ENCODE data around the gene RAB38. TPM values are rescaled to one million over a fixed set of nuclear protein-coding genes. Genes with fewer than 3 reads are reported as not detected.

RAB38 gene
- total RNA-seq, 1 experiment from 2014 or later = 2.6 TPM

GRCh38 chr11:88106666-88107065 lies 68.6 kb downstream of the RAB38 start:
- H3K27ac ChIP-seq (ENCODE audit: low read length) = no peak overlapping the region
- no peaks in the 10 kb centered on the region for H4K20me1 ChIP-seq (ENCODE audit: insufficient read depth, low read depth, low read length)
- no peaks in the 10 kb centered on the region for H3K9me2 ChIP-seq (replicated peaks; ENCODE audit: insufficient read depth, low read length)
- H3K36me3 ChIP-seq (ENCODE audit: insufficient read depth, low read length) = no peaks in the 10 kb centered on the region
- no peaks in the 10 kb centered on the region for H3K79me2 ChIP-seq (ENCODE audit: low read length)
- H3K27me3 ChIP-seq (ENCODE audit: low read length) = no peaks in the 10 kb centered on the region
- no peak overlapping the region for H3K9ac ChIP-seq (ENCODE audit: low read length)
- no peak overlapping the region for H3K4me2 ChIP-seq (ENCODE audit: low read depth, low read length, poor library complexity, severe bottlenecking)
- DNase-seq = no peak
- no peak overlapping the region for H2AFZ ChIP-seq (ENCODE audit: low read length)
- H3K4me3 ChIP-seq (ENCODE audit: low read length) = no peak overlapping the region
- H3K9me3 ChIP-seq (ENCODE audit: low read length) = no peaks in the 10 kb centered on the region
- peaks cover 19% of the 10 kb centered on the region for H3K4me1 ChIP-seq (ENCODE audit: low read length)

DNA sequence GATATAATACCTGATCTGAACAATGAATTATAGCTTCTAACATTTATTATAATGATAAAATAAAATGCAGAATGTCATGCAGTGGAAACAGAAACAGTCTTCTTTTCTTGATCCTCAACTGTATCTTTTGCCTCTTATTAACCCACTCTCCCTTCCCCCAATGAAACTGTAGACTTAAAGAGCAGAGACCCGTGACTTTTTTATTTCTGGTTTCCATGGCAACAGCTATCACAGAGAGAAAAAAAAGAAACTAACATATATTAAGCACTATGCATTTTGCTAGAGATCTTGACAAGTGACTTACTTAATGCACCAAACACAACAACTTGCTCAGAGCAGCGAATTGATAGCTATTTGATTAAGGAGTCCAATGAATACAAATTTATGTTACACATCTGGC lies 69.3 kb downstream of the RAB38 start:
- Histone ChIP-seq H3K27me3 (ENCODE audit: low read length) (no peaks in the 10 kb centered on the region), H3K4me1 (ENCODE audit: low read length) (peaks cover 19% of the 10 kb centered on the region), H3K4me2 (ENCODE audit: low read depth, low read length, poor library complexity, severe bottlenecking) (no peak overlapping the region), H3K4me3 (ENCODE audit: low read length) (no peak overlapping the region), H2AFZ (ENCODE audit: low read length) (no peak overlapping the region), H3K9ac (ENCODE audit: low read length) (no peak overlapping the region), H4K20me1 (ENCODE audit: insufficient read depth, low read depth, low read length) (no peaks in the 10 kb centered on the region), H3K9me3 (ENCODE audit: low read length) (no peaks in the 10 kb centered on the region), H3K36me3 (ENCODE audit: insufficient read depth, low read length) (no peaks in the 10 kb centered on the region), H3K79me2 (ENCODE audit: low read length) (no peaks in the 10 kb centered on the region), H3K9me2 (replicated peaks; ENCODE audit: insufficient read depth, low read length) (no peaks in the 10 kb centered on the region), H3K27ac (ENCODE audit: low read length) (no peak overlapping the region)
- peak; percentile 70 for DNase-seq

DNA sequence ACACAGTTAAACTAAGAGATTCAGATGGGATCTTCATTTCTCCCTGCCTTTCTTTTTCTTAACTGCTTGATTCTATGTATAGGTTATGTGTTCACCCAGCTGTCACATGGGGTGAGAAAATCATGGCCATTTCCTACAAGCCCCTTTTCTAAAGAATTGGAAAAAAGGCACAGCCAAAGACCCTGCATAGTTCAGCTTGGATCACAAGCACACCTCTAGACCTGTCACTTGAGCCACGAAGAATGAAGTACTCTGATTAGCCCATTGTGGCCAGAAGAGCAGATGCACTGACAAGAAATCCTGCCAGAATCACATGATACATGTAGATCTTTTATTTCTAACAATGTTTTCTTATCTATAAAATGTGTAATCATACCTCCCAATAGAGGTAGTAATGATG lies 69.7 kb downstream of the RAB38 start:
- Histone ChIP-seq H3K4me1 (ENCODE audit: low read length) (peaks cover 19% of the 10 kb centered on the region), H3K4me2 (ENCODE audit: low read depth, low read length, poor library complexity, severe bottlenecking) (no peak overlapping the region), H3K9me2 (replicated peaks; ENCODE audit: insufficient read depth, low read length) (no peaks in the 10 kb centered on the region), H3K79me2 (ENCODE audit: low read length) (no peaks in the 10 kb centered on the region), H3K27me3 (ENCODE audit: low read length) (no peaks in the 10 kb centered on the region), H3K4me3 (ENCODE audit: low read length) (no peak overlapping the region), H3K27ac (ENCODE audit: low read length) (no peak overlapping the region), H2AFZ (ENCODE audit: low read length) (no peak overlapping the region), H3K36me3 (ENCODE audit: insufficient read depth, low read length) (no peaks in the 10 kb centered on the region), H4K20me1 (ENCODE audit: insufficient read depth, low read depth, low read length) (no peaks in the 10 kb centered on the region), H3K9me3 (ENCODE audit: low read length) (no peaks in the 10 kb centered on the region), H3K9ac (ENCODE audit: low read length) (no peak overlapping the region)
- no peak for DNase-seq

DNA sequence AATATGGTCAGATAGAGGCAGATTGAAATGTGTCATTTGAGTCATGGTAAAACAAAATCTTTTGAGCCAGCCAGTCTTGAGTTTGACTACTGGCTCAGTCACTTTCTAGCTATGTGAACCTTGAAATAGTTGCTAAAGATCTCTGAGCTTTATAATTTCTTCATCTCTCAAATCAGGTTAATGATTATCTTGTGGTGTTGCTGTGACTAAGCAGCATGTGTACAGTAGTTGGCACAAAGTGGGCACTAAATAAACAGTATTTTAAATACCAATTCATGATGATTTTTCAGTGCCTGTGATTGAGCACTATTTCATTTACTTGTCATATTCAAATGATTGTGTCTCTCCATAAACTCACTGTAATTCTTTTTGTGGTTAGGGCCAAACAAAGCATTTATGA lies 70.8 kb downstream of the RAB38 start:
- H3K27me3 ChIP-seq (ENCODE audit: low read length) = 0 out of 2 replicates have a peak, but pooled peaks cover 4% of the 10 kb centered on the region
- no peaks in the 10 kb centered on the region for H3K79me2 ChIP-seq (ENCODE audit: low read length)
- no peak overlapping the region for H3K4me2 ChIP-seq (ENCODE audit: low read depth, low read length, poor library complexity, severe bottlenecking)
- no peak for DNase-seq
- no peaks in the 10 kb centered on the region for H3K9me3 ChIP-seq (ENCODE audit: low read length)
- no peak overlapping the region for H3K27ac ChIP-seq (ENCODE audit: low read length)
- no peaks in the 10 kb centered on the region for H3K36me3 ChIP-seq (ENCODE audit: insufficient read depth, low read length)
- H3K4me1 ChIP-seq (ENCODE audit: low read length) = peaks cover 19% of the 10 kb centered on the region
- no peaks in the 10 kb centered on the region for H4K20me1 ChIP-seq (ENCODE audit: insufficient read depth, low read depth, low read length)
- no peaks in the 10 kb centered on the region for H3K9me2 ChIP-seq (replicated peaks; ENCODE audit: insufficient read depth, low read length)
- no peak overlapping the region for H3K4me3 ChIP-seq (ENCODE audit: low read length)
- H3K9ac ChIP-seq (ENCODE audit: low read length) = no peak overlapping the region
- H2AFZ ChIP-seq (ENCODE audit: low read length) = no peak overlapping the region

DNA sequence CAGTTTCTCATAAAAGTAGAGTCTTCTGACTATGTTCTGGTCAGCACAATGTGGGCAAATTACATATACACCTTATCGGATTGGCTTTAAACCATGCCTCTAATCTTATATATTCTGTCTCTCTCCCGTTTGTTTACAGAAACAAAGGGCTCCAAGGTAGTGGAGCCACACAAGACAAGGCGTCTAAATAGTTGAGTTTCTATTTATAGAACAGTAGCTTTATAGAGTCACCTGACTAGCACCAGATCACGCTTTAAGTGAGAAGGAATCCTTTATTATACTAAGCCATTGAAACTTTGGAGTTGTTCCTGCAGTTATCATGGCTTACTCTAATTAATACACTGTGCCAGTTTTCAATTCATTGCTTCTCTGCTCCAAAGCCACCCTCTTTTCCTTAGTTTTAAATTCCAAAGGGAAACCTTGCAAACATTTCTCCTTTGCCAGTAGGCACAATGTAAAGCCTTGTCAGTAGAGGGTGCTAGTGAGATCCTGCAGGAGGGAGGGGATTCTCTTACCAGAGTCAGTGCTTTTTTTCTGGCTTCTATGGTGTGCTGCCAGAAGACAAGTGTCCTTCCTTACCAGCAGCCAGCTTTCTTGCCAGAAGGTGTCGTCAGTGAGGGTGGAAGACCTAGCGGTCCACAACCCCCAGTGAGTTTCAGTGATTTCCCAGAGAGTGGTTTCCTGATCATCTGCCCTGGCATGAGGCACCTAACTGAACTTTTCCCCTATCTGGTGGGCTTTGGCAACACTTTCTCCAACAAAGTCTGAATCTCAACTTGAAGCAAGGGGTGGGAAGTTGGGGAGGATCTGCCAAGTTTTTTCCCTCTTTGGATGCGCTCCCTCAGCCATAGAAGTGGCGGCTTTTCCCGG lies 71.7 kb downstream of the RAB38 start:
- Histone ChIP-seq H3K9me2 (replicated peaks; ENCODE audit: insufficient read depth, low read length) (no peaks in the 10 kb centered on the region), H3K36me3 (ENCODE audit: insufficient read depth, low read length) (no peaks in the 10 kb centered on the region), H3K27ac (ENCODE audit: low read length) (no peak overlapping the region), H3K4me2 (ENCODE audit: low read depth, low read length, poor library complexity, severe bottlenecking) (no peak overlapping the region), H3K4me3 (ENCODE audit: low read length) (no peak overlapping the region), H3K27me3 (ENCODE audit: low read length) (peaks cover 4% of the 10 kb centered on the region; the same call in 1 of the 2 replicates), H4K20me1 (ENCODE audit: insufficient read depth, low read depth, low read length) (no peaks in the 10 kb centered on the region), H3K9ac (ENCODE audit: low read length) (no peak overlapping the region), H2AFZ (ENCODE audit: low read length) (no peak overlapping the region), H3K79me2 (ENCODE audit: low read length) (no peaks in the 10 kb centered on the region), H3K9me3 (ENCODE audit: low read length) (no peaks in the 10 kb centered on the region), H3K4me1 (ENCODE audit: low read length) (peaks cover 19% of the 10 kb centered on the region)
- peak; percentile 95 for DNase-seq

DNA sequence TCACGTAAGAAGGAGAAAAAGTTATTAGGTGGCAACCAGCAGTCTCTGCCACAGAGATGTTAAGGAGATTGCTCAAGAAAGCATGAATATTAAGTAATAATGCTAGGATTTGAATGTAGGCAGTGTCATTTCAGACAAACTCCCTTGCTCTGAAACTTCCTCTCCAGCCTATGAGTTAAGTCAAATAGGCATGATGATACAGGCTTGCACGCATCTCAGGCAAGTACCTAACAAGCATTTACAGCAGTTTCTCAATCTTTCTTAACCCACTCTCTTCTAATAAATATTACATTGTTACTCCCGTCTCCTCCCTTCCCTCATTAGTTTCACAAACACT lies 72.7 kb downstream of the RAB38 start:
- H3K36me3 ChIP-seq (ENCODE audit: insufficient read depth, low read length) = no peaks in the 10 kb centered on the region
- no peak overlapping the region for H3K4me3 ChIP-seq (ENCODE audit: low read length)
- no peak overlapping the region for H3K4me2 ChIP-seq (ENCODE audit: low read depth, low read length, poor library complexity, severe bottlenecking)
- H3K4me1 ChIP-seq (ENCODE audit: low read length) = peaks cover 19% of the 10 kb centered on the region
- H3K9ac ChIP-seq (ENCODE audit: low read length) = no peak overlapping the region
- H3K27me3 ChIP-seq (ENCODE audit: low read length) = peaks cover 4% of the 10 kb centered on the region; the same call in 1 of the 2 replicates
- H3K27ac ChIP-seq (ENCODE audit: low read length) = no peak overlapping the region
- H3K79me2 ChIP-seq (ENCODE audit: low read length) = no peaks in the 10 kb centered on the region
- no peak overlapping the region for H2AFZ ChIP-seq (ENCODE audit: low read length)
- H3K9me2 ChIP-seq (replicated peaks; ENCODE audit: insufficient read depth, low read length) = no peaks in the 10 kb centered on the region
- H3K9me3 ChIP-seq (ENCODE audit: low read length) = no peaks in the 10 kb centered on the region
- H4K20me1 ChIP-seq (ENCODE audit: insufficient read depth, low read depth, low read length) = no peaks in the 10 kb centered on the region
- DNase-seq = peak; percentile 51

DNA sequence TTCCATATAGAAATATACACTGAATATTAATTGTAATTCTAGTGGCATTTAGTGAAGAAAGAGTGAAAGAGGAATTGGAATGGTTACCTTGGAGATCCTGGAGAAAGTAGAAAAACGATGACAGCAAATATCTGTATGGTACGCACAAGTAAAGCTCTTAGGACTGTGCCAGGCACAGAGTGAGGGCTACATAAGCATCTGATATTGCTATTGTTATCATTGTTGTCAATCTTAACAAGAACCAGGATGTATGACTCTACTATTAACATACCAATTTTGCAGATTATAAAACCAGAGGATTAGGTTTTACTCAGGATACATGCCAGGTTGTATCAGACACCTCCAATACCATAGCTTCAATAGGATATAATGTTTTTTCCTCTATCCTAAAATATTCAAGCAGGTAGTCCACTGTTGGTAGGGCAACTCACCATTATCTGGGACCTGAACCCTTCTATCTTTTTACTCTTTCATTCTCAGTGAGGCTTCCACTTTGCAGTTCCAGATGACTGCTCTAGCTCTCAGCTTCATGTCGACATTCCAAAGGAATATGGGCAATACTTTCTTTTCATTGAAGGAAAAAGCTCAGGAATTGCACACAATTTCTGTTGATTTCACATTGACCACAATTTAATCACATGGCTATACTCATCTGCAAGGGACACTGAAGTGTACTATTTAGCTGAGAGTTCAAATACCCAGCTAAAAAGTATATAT lies 73.2 kb downstream of the RAB38 start:
- Histone ChIP-seq H4K20me1 (ENCODE audit: insufficient read depth, low read depth, low read length) (no peaks in the 10 kb centered on the region), H3K9me2 (replicated peaks; ENCODE audit: insufficient read depth, low read length) (no peaks in the 10 kb centered on the region), H3K79me2 (ENCODE audit: low read length) (no peaks in the 10 kb centered on the region), H3K9me3 (ENCODE audit: low read length) (no peaks in the 10 kb centered on the region), H3K4me1 (ENCODE audit: low read length) (peaks cover 16% of the 10 kb centered on the region), H3K4me3 (ENCODE audit: low read length) (no peak overlapping the region), H3K4me2 (ENCODE audit: low read depth, low read length, poor library complexity, severe bottlenecking) (no peak overlapping the region), H3K27me3 (ENCODE audit: low read length) (peaks cover 4% of the 10 kb centered on the region; the same call in 1 of the 2 replicates), H3K36me3 (ENCODE audit: insufficient read depth, low read length) (no peaks in the 10 kb centered on the region), H3K27ac (ENCODE audit: low read length) (no peak overlapping the region), H2AFZ (ENCODE audit: low read length) (no peak overlapping the region), H3K9ac (ENCODE audit: low read length) (no peak overlapping the region)
- DNase-seq = no peak

DNA sequence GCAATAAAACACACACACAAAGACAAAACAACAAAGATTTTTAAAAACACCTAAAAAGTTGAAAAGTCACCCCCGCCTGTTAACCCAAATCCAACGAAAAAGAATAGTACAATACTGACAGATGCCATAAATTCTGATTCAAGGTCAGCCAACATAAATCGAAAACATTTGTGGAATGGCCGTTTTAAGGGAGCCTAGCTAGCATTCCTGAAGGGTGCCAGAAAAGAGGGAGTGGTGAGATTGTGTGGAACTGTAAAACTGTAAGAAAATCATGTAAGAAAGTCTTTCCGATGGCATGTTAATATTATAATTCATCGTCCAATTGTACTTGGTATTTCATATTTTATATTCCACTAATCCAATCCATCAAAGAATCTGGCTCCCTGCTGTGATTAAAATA lies 75.1 kb downstream of the RAB38 start:
- no peak overlapping the region for H3K9ac ChIP-seq (ENCODE audit: low read length)
- H3K27me3 ChIP-seq (ENCODE audit: low read length) = peaks cover 4% of the 10 kb centered on the region; the same call in 1 of the 2 replicates
- no peak overlapping the region for H3K4me2 ChIP-seq (ENCODE audit: low read depth, low read length, poor library complexity, severe bottlenecking)
- H3K4me1 ChIP-seq (ENCODE audit: low read length) = no peaks in the 10 kb centered on the region
- no peaks in the 10 kb centered on the region for H4K20me1 ChIP-seq (ENCODE audit: insufficient read depth, low read depth, low read length)
- no peak overlapping the region for H2AFZ ChIP-seq (ENCODE audit: low read length)
- H3K4me3 ChIP-seq (ENCODE audit: low read length) = no peak overlapping the region
- no peak for DNase-seq
- H3K9me3 ChIP-seq (ENCODE audit: low read length) = no peaks in the 10 kb centered on the region
- no peaks in the 10 kb centered on the region for H3K79me2 ChIP-seq (ENCODE audit: low read length)
- H3K36me3 ChIP-seq (ENCODE audit: insufficient read depth, low read length) = no peaks in the 10 kb centered on the region
- H3K27ac ChIP-seq (ENCODE audit: low read length) = no peak overlapping the region
- H3K9me2 ChIP-seq (replicated peaks; ENCODE audit: insufficient read depth, low read length) = no peaks in the 10 kb centered on the region
